Renal pelvis (tissue), 4 donors: ENCODE measurements around the gene SLC2A13. TPM values are rescaled to one million over a fixed set of nuclear protein-coding genes. Genes with fewer than 3 reads are reported as not detected.
A peak's percentile ranks its signal among the peaks of the same experiment; 100 is the strongest.
"Not testable (repeated sequence)": the region's sequence is repeated elsewhere in the genome, so short reads cannot be mapped to it uniquely, and the experiment has no call there.

Experiments used
- DNase-seq: peaks from one replicate; pipeline ENCODE4 v3.0.0-alpha.2; 2013
- polyA plus RNA-seq, 3 donors: library from polyadenylated mRNA; unstranded; fragments of 120-200 nt; gene quantifications; one replicate each; pipeline ENCODE4 v1.2.1, GENCODE V29; 2013; ENCODE audit not compliant: insufficient read length in 3 of 3

SLC2A13 gene
- polyA plus RNA-seq, 3 donors = 10.7 to 11.7 (median 11.6) TPM

- no peak for DNase-seq
Observed at GRCh38 chr12:39816671-39817185, 289.2 kb downstream of the SLC2A13 start.

- DNase-seq = no peak
Observed at GRCh38 chr12:39815746-39816145, 290.1 kb downstream of the SLC2A13 start.

GRCh38 chr12:39814626-39815025, 291.3 kb downstream of the SLC2A13 start:
- DNase-seq = no peak

GRCh38 chr12:39813776-39814175, 292.1 kb downstream of the SLC2A13 start:
- no peak for DNase-seq

GRCh38 chr12:39812456-39812855, 293.4 kb downstream of the SLC2A13 start:
- not testable (repeated sequence) for DNase-seq

- DNase-seq = no peak
Observed at GRCh38 chr12:39807043-39807442, 298.8 kb downstream of the SLC2A13 start.

- peak; percentile 28 for DNase-seq
Observed at GRCh38 chr12:39805651-39806050, 300.2 kb downstream of the SLC2A13 start.

- no peak for DNase-seq
Observed at GRCh38 chr12:39804898-39805297, 301.0 kb downstream of the SLC2A13 start.

GRCh38 chr12:39804479-39804878, 301.4 kb downstream of the SLC2A13 start:
- no peak for DNase-seq

- DNase-seq = no peak
Observed at GRCh38 chr12:39803151-39803550, 302.7 kb downstream of the SLC2A13 start.

GRCh38 chr12:39798977-39799376, 306.9 kb downstream of the SLC2A13 start:
- DNase-seq = no peak

GRCh38 chr12:39798429-39798828, 307.5 kb downstream of the SLC2A13 start:
- no peak for DNase-seq

- no peak for DNase-seq
Observed at GRCh38 chr12:39795481-39795880, 310.4 kb downstream of the SLC2A13 start.

GRCh38 chr12:39792938-39793337, 312.9 kb downstream of the SLC2A13 start:
- DNase-seq = no peak

GRCh38 chr12:39788239-39788638, 317.6 kb downstream of the SLC2A13 start:
- no peak for DNase-seq

GRCh38 chr12:39785814-39786213, 320.1 kb downstream of the SLC2A13 start:
- DNase-seq = not testable (repeated sequence)

- DNase-seq = no peak
Observed at GRCh38 chr12:39782026-39782545, 323.8 kb downstream of the SLC2A13 start.

- no peak for DNase-seq
Observed at GRCh38 chr12:39780913-39781446, 324.9 kb downstream of the SLC2A13 start.

- DNase-seq = peak; percentile 10
Observed at GRCh38 chr12:39780411-39780912, 325.4 kb downstream of the SLC2A13 start.

- no peak for DNase-seq
Observed at GRCh38 chr12:39779768-39780340, 326.0 kb downstream of the SLC2A13 start.

GRCh38 chr12:39777465-39777864, 328.4 kb downstream of the SLC2A13 start:
- DNase-seq = no peak

- no peak for DNase-seq
Observed at GRCh38 chr12:39773266-39773665, 332.6 kb downstream of the SLC2A13 start.

- DNase-seq = no peak
Observed at GRCh38 chr12:39772821-39773259, 333.0 kb downstream of the SLC2A13 start.
